ENCODE results near the gene SCN4B. TPM values are rescaled to one million over a fixed set of nuclear protein-coding genes. Genes with fewer than 3 reads are reported as not detected.
"Not testable (repeated sequence)": the region's sequence is repeated elsewhere in the genome, so short reads cannot be mapped to it uniquely, and the experiment has no call there.

The SCN4B gene
- total RNA-seq, 2 experiments from 2014 or later: not detected

DNA sequence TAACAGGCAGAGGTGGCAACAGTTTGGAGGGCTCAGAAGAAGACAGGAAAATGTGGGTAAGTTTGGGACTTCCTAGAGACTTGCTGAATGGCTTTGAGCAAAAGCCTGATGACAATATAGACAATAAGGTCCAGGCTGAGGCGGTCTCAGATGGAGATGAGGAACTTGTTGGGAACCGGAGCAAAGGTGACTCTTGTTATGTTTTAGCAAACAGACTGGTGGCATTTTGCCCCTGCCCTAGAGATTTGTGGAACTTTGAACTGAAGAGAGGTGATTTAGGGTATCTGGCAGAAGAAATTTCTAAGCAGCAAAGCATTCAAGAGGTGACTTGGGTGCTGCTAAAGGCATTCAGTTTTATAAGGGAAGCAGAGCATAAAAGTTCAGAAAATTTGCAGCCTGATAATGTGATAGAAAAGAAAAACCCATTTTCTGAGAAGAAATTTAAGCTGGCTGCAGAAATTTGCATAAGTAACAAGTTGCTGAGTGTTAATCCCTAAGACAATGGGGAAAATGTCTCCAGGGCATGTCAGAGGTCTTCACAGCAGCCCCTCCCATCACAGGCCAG lies 38.4 kb upstream of the SCN4B start:
- ATAC-seq (ENCODE audit: poor library complexity); POLR2A ChIA-PET; CTCF ChIA-PET; H3K4me3 ChIP-seq (ENCODE audit: low read length); H3K9me3 ChIP-seq (ENCODE audit: control insufficient read depth in 1 of 2, insufficient read depth in 1 of 2, low read length in 2 of 2); H3K4me1 Mint-ChIP-seq (ENCODE audit: low read depth); H3K27me3 ChIP-seq (ENCODE audit: control insufficient read depth in 1 of 2, insufficient read depth in 2 of 2, low read length in 2 of 2); DNase-seq; intact Hi-C loops (cut with DNase I, micrococcal nuclease); H3K4me1 ChIP-seq (ENCODE audit: insufficient read depth, low read length); H3K27ac Mint-ChIP-seq; H3K4me3 Mint-ChIP-seq; H3K27me3 Mint-ChIP-seq; H3K9me3 Mint-ChIP-seq; H3K27ac ChIP-seq (ENCODE audit: low read depth in 1 of 2, low read length in 2 of 2): not testable (repeated sequence)
- H3K36me3 ChIP-seq (ENCODE audit: insufficient read depth, low read length): peaks cover 33% of the 10 kb centered on the region
- H3K36me3 Mint-ChIP-seq (ENCODE audit: low read depth): peaks cover 51% of the 10 kb centered on the region

- peaks cover 26% of the 10 kb centered on the region for H3K27me3 Mint-ChIP-seq
- ChIA-PET CTCF (interaction anchor here (1.4 kb wide), 1 partner anchor 15 kb away, joined by 5 read pairs; no protein-coding TSS in a partner anchor), POLR2A (no interaction called here)
- no peak overlapping the region for H3K27ac Mint-ChIP-seq
- intact Hi-C loops (cut with DNase I, micrococcal nuclease): no loop called here
- H3K4me1 Mint-ChIP-seq (ENCODE audit: low read depth): no peaks in the 10 kb centered on the region
- H3K4me3 ChIP-seq (ENCODE audit: low read length): no peak overlapping the region
- no peaks in the 10 kb centered on the region for H3K4me1 ChIP-seq (ENCODE audit: insufficient read depth, low read length)
- H3K27ac ChIP-seq (ENCODE audit: low read depth in 1 of 2, low read length in 2 of 2): no peak overlapping the region
- DNase-seq: no peak
- H3K36me3 ChIP-seq (ENCODE audit: insufficient read depth, low read length): no peaks in the 10 kb centered on the region
- H3K9me3 Mint-ChIP-seq: peaks cover 3% of the 10 kb centered on the region
- peaks cover 9% of the 10 kb centered on the region for H3K36me3 Mint-ChIP-seq (ENCODE audit: low read depth)
- H3K9me3 ChIP-seq (ENCODE audit: control insufficient read depth in 1 of 2, insufficient read depth in 1 of 2, low read length in 2 of 2): peaks cover 0 to 3% of the 10 kb centered on the region in 2 experiments
- peaks cover 4 to 8% of the 10 kb centered on the region in 2 experiments for H3K27me3 ChIP-seq (ENCODE audit: control insufficient read depth in 1 of 2, insufficient read depth in 2 of 2, low read length in 2 of 2)
- no peak for TF ChIP-seq CTCF (IDR thresholded peaks at IDR 0.05)
- H3K4me3 Mint-ChIP-seq: no peak overlapping the region
- no peak for ATAC-seq (ENCODE audit: poor library complexity)
These were observed 33.9 kb upstream of the SCN4B start for GRCh38 chr11:118186346-118187107.

DNA sequence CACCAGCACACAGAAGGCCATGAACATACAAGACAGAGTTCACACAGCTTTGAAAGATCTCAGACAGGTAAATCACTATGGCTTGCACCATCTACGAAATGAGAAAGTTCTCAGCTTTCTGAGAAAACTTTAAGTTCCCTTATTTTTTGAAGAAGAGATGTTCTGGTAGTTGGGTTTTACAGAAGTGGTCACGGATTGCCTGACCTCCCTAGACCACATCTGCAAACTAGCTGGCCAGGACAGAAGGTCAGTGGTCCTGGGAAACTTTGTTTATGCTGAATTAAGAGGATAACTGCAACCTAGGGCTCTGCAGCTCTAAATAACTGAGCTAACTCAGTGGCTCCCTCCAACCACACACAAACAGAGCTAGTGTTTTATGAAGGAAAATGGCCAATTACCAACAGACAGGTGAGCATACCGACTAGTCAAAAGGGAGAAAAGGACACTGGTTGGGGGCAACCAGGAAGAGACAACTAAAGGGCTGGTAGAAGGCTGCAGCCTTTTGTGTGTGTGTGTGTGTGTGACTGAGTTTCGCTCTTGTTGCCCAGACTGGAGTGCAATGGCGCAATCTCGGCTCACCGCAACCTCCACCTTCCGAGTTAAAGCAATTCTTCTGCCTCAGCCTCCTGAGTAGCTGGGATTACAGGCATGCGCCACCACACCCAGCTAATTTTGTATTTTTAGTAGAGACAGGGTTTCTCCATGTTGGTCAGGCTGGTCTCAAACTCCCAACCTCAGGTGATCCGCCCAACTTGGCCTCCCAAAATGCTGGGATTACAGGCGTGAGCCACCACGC lies 32.4 kb upstream of the SCN4B start:
- ChIA-PET CTCF (interaction anchor here (1.3 kb wide), 1 partner anchor 13 kb away, joined by 4 read pairs; no protein-coding TSS in a partner anchor), POLR2A (no interaction called here)
- Mint-ChIP-seq H3K9me3 (no peaks in the 10 kb centered on the region), H3K4me3 (no peak overlapping the region), H3K27ac (no peak overlapping the region), H3K36me3 (ENCODE audit: low read depth) (no peaks in the 10 kb centered on the region), H3K4me1 (ENCODE audit: low read depth) (no peaks in the 10 kb centered on the region), H3K27me3 (peaks cover 26% of the 10 kb centered on the region)
- Histone ChIP-seq H3K27ac (ENCODE audit: low read depth in 1 of 2, low read length in 2 of 2) (no peak overlapping the region), H3K4me3 (ENCODE audit: low read length) (no peak overlapping the region), H3K27me3 (ENCODE audit: control insufficient read depth in 1 of 2, insufficient read depth in 2 of 2, low read length in 2 of 2) (peaks cover 4 to 13% of the 10 kb centered on the region in 2 experiments), H3K36me3 (ENCODE audit: insufficient read depth, low read length) (no peaks in the 10 kb centered on the region), H3K9me3 (ENCODE audit: control insufficient read depth in 1 of 2, insufficient read depth in 1 of 2, low read length in 2 of 2) (no peaks in the 10 kb centered on the region), H3K4me1 (ENCODE audit: insufficient read depth, low read length) (no peaks in the 10 kb centered on the region)
- intact Hi-C loops (cut with DNase I, micrococcal nuclease): no loop called here
- ATAC-seq (ENCODE audit: poor library complexity) (no peak), DNase-seq (no peak)
- no peak for TF ChIP-seq CTCF (IDR thresholded peaks at IDR 0.05)

GRCh38 chr11:118183691-118184090 lies 31.1 kb upstream of the SCN4B start:
- H3K4me3 ChIP-seq (ENCODE audit: low read length); H3K27ac ChIP-seq (ENCODE audit: low read depth in 1 of 2, low read length in 2 of 2); H3K4me1 ChIP-seq (ENCODE audit: insufficient read depth, low read length); CTCF ChIA-PET; H3K36me3 ChIP-seq (ENCODE audit: insufficient read depth, low read length); H3K4me1 Mint-ChIP-seq (ENCODE audit: low read depth); H3K4me3 Mint-ChIP-seq; H3K27ac Mint-ChIP-seq; H3K9me3 ChIP-seq (ENCODE audit: control insufficient read depth in 1 of 2, insufficient read depth in 1 of 2, low read length in 2 of 2); H3K9me3 Mint-ChIP-seq; intact Hi-C loops (cut with DNase I, micrococcal nuclease); H3K36me3 Mint-ChIP-seq (ENCODE audit: low read depth); DNase-seq; ATAC-seq (ENCODE audit: poor library complexity); POLR2A ChIA-PET: not testable (repeated sequence)
- peaks cover 4 to 13% of the 10 kb centered on the region in 2 experiments for H3K27me3 ChIP-seq (ENCODE audit: control insufficient read depth in 1 of 2, insufficient read depth in 2 of 2, low read length in 2 of 2)
- H3K27me3 Mint-ChIP-seq: peaks cover 32% of the 10 kb centered on the region
